Cardiac muscle cell (in vitro differentiated cells and primary cell): Measurements from ENCODE around the gene GRK5. TPM values are rescaled to one million over a fixed set of nuclear protein-coding genes. Genes with fewer than 3 reads are reported as not detected.

ENCODE experiments used
- DNase-seq, 2 donors: peaks; one replicate each; pipeline versions ENCODE4 v3.0.0 to v3.0.0-alpha.2; 2010 to 2017; ENCODE audit warnings: low read depth in 1 of 2, low spot score in 1 of 2
- H3K27ac ChIP-seq: fragments of 200-600 bp; sonication (generic); 2 replicates; pipeline ENCODE4 v1.5.1; 2016
- H3K27me3 ChIP-seq: fragments of 200-600 bp; sonication (generic); 2 replicates; pipeline ENCODE4 v1.6.0; 2016; ENCODE audit warnings: control low read depth
- H3K36me3 ChIP-seq: fragments of 200-600 bp; sonication (generic); 2 replicates; pipeline ENCODE4 v1.5.1; 2016; ENCODE audit warnings: control low read depth
- H3K4me1 ChIP-seq: fragments of 200-600 bp; sonication (generic); 2 replicates; pipeline ENCODE4 v1.8.1; 2017; ENCODE audit warnings: low read depth, mild to moderate bottlenecking, mixed run types
- H3K4me3 ChIP-seq: fragments of 200-600 bp; sonication (generic); 2 replicates; pipeline ENCODE4 v1.5.1; 2016; ENCODE audit warnings: mild to moderate bottlenecking
- H3K9me3 ChIP-seq: fragments of 200-600 bp; sonication (generic); 2 replicates; pipeline ENCODE4 v1.5.1; 2017; ENCODE audit warnings: low read depth, mild to moderate bottlenecking, control low read depth
- polyA plus RNA-seq: library from polyadenylated mRNA; unstranded; fragments of >200 nt; fragmentation: Nextera tagmentation; extraction: Ambion mirVana; gene quantifications from 2 replicates; pipeline ENCODE4 v1.2.1, GENCODE V29; 2016
- total RNA-seq: library from RNA; depleted of rRNA; stranded (reverse); fragments of >200 nt; gene quantifications from 2 replicates; pipeline ENCODE4 v1.2.3, GENCODE V29; 2016
- TF ChIP-seq, protein P1 (sequence below): IDR thresholded peaks from 2 replicates; pipeline ENCODE4 v1.5.1; 2012; ENCODE audit warnings: low read depth, mild to moderate bottlenecking, low read length

Gene GRK5
- total and polyA plus RNA-seq, 2 experiments from 2014 or later: 3.5 to 18.3 TPM

DNA sequence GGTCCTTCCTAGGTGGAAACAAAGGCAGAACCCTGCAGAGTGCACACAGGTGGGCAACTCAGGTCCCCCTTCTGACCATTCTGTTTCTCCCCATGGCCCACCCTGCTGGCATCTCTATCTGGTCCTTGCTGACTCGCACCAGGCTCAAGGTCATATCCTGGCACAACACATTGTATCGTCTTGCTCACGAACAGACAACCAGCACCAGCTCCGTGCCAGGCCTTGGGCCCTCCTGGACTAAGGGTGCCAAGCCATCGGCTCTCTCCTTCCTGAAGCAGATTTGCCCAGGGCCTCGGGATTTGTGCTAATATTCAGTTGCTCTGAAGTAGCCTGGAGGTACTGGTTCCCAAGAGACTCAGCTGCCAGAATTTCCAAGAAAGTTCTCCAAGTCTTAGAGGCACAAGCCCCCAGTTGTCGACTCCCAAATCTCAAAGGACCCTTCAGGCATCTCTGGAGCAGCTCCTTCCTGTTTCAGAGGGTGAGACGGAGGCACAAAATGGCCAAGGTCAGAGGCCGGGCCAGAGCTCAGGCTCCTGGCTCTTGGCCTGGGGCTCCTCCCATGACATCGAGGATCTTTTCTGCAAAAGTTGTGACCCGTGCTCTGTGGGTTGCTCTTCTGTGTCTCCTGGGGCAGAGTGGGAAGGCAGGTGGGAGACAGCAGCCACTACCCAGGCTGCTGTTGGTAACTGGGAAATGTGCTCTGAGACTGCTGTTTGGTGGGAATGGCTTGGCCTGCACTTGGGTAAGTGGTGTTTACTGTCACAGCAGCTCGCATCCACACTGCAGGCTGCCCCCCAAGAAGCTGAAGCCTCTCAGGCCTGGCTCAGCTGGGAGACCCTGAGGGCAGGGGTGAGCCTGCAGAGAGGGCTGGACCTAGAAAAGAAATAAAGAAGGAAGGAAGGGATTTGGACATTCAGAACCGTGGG, 213.8 kb downstream of the GRK5 start:
- DNase-seq: no peak
- H3K4me1 ChIP-seq: no peaks in the 10 kb centered on the region
- no peak overlapping the region for H3K27ac ChIP-seq
- TF ChIP-seq, protein P1, sequence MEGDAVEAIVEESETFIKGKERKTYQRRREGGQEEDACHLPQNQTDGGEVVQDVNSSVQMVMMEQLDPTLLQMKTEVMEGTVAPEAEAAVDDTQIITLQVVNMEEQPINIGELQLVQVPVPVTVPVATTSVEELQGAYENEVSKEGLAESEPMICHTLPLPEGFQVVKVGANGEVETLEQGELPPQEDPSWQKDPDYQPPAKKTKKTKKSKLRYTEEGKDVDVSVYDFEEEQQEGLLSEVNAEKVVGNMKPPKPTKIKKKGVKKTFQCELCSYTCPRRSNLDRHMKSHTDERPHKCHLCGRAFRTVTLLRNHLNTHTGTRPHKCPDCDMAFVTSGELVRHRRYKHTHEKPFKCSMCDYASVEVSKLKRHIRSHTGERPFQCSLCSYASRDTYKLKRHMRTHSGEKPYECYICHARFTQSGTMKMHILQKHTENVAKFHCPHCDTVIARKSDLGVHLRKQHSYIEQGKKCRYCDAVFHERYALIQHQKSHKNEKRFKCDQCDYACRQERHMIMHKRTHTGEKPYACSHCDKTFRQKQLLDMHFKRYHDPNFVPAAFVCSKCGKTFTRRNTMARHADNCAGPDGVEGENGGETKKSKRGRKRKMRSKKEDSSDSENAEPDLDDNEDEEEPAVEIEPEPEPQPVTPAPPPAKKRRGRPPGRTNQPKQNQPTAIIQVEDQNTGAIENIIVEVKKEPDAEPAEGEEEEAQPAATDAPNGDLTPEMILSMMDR: no peak
- no peak overlapping the region for H3K4me3 ChIP-seq
- H3K27me3 ChIP-seq: no peaks in the 10 kb centered on the region
- H3K9me3 ChIP-seq: no peaks in the 10 kb centered on the region
- H3K36me3 ChIP-seq: no peaks in the 10 kb centered on the region

DNA sequence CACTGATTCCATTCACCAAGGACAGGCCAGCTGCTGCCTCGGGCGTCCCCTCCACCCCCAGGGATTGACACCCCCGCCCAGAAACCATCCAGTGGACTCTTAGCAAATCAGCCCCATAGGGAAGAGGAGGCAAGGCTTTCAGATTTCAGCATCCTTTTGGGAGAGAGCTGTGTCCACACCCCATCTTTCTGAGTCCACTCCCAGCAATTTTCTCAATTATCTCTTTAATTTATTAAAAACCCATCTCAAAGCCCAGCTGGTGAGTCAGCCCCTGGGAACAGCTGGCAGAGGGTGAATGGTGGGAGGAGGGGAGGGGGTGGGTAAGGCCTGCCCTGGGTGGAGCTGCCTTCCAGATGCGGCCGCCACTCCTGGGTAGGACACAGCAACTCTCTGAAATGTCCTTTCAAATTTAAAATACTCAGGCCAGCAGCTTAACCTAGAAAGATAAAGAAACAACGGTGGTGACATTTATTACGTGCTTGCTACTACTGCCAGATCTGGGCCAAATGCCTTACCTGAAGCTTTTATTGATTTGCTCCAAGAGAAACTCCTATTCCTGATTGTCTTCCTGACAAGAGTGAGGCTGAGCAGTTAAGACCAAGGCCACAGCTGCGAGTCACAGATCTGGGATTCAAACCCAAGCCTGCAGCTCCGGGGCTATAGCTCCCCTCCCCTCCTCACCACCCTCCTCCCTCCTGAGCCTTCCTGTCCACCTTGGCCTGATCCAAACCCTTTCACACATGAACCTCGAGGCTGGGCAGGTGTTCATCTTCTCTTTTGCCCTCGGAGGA, 214.7 kb downstream of the GRK5 start:
- TF ChIP-seq, protein P1: no peak
- Histone ChIP-seq H3K4me3 (no peak overlapping the region), H3K27me3 (no peaks in the 10 kb centered on the region), H3K27ac (no peak overlapping the region), H3K36me3 (no peaks in the 10 kb centered on the region), H3K4me1 (no peaks in the 10 kb centered on the region), H3K9me3 (no peaks in the 10 kb centered on the region)
- peak in 1 of 2 donors; percentile 25 for DNase-seq

DNA sequence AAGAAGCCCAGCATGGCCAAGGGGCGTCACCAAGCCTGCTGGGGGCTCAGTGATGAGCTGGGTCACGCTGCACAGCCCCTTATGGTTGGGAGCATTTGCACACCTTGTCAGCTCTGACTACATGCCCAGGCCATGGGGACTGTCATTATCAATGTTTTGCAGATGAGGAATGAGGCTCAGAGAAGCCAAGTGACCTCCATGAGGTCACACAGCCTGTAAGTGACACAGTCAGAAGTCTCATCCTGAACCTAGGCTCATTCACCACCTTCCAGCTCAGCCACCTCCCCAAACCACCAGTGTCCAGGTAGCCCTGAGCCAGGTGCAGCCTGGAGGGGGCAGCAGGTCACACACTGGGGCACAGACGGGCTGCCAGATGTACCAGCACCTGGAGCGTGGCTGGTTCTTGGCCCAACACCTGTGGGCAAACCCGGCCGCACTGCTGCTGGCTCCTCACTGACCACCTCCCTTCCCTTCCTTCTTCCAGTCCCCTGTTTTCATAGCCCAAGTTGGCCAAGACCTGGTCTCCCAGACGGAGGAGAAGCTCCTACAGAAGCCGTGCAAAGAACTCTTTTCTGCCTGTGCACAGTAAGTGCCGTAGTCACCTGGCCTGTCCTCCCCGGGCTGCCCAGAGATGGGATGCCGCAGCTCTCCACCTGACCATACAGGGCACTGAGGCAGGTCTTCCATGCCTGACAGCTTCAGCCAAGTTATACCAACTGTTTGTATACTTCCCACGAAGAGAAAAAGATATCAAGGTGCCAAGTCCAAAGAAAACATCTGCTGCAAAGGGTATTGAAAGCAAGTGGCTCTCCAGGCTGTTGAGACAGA, 215.5 kb downstream of the GRK5 start:
- Histone ChIP-seq H3K36me3 (peaks cover 5% of the 10 kb centered on the region), H3K4me3 (no peak overlapping the region), H3K9me3 (no peaks in the 10 kb centered on the region), H3K27ac (no peak overlapping the region), H3K4me1 (no peaks in the 10 kb centered on the region), H3K27me3 (no peaks in the 10 kb centered on the region)
- TF ChIP-seq, protein P1: no peak
- no peak for DNase-seq

DNA sequence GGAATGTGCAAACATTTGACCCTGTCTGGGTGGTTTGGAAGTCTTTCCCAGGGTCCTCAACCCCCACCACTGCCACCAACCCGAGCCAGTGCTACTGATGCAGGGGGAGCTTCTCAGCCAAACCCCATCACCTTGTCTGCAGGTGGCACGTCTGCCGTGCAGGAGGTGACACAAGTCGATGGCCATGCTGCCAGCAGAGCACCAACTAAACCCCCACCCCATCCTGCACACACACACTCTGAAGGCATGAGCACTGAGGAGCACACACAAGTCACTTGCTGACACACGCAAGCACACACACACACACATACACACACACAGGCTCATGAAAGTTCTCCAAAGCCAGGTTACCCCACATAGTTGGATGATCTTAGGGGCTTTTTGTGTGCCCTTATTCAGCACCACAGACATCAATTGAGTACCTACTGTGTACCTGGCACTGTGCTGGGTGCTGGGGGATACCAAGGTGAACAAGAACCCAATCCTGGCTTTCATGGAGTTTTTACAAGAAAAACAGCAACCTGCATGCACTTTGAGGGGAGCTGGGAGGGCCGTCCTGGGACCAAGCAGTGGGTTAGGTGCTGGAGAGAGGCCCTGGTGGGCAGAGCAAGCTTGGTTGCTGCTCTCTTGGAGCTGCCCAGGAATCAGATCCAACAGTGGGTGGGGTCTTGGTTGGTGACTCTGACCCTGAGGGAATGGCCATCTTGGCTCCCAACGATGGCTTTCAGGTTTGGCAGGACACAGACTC, 216.3 kb downstream of the GRK5 start:
- H3K9me3 ChIP-seq: no peaks in the 10 kb centered on the region
- peaks cover 5% of the 10 kb centered on the region for H3K36me3 ChIP-seq
- TF ChIP-seq, protein P1: no peak
- H3K27ac ChIP-seq: no peak overlapping the region
- no peak for DNase-seq
- H3K4me1 ChIP-seq: no peaks in the 10 kb centered on the region
- no peak overlapping the region for H3K4me3 ChIP-seq
- no peaks in the 10 kb centered on the region for H3K27me3 ChIP-seq
